ENCODE data around the gene PRSS33.

- no peak for TF ChIP-seq GATA2 (IDR thresholded peaks at IDR 0.05; ENCODE audit: low read depth, low read length)
- no peak for TF ChIP-seq GATA3 (IDR thresholded peaks at IDR 0.05; ENCODE audit: low read depth, low read length)
Observed at GRCh38 chr16:2741168-2741567, 46.2 kb downstream of the PRSS33 start.

Measured in SH-SY5Y (cell line).